ENCODE measurements around the gene UGT8.

DNA sequence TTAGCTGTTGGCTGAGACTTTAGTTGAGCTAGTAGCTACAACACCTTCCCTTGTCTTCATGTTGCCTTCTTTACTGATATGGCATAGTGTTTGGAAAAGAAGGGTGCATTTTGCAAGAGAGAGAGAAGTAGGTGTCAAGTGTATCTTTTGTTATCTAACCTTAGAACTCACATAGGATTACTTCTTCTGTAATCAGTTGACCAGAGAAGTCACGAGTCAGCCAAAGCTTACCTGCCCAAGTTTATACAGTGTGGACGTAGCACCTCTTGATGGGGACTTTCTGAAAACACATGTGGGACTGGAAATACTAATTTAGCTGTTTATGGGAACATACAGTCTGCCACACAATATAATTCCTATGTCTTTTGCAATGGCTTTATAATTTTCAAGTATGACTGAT is 56.0 kb downstream of the UGT8 start:
- TF ChIP-seq EZH2 (IDR thresholded peaks at IDR 0.05; ENCODE audit: borderline replicate concordance, low read length): no peak
- TF ChIP-seq, protein P1, sequence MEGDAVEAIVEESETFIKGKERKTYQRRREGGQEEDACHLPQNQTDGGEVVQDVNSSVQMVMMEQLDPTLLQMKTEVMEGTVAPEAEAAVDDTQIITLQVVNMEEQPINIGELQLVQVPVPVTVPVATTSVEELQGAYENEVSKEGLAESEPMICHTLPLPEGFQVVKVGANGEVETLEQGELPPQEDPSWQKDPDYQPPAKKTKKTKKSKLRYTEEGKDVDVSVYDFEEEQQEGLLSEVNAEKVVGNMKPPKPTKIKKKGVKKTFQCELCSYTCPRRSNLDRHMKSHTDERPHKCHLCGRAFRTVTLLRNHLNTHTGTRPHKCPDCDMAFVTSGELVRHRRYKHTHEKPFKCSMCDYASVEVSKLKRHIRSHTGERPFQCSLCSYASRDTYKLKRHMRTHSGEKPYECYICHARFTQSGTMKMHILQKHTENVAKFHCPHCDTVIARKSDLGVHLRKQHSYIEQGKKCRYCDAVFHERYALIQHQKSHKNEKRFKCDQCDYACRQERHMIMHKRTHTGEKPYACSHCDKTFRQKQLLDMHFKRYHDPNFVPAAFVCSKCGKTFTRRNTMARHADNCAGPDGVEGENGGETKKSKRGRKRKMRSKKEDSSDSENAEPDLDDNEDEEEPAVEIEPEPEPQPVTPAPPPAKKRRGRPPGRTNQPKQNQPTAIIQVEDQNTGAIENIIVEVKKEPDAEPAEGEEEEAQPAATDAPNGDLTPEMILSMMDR (IDR thresholded peaks at IDR 0.05; ENCODE audit: low read length): peak; percentile 27; the same call in 1 of the 2 replicates
